ENCODE data around the gene HIVEP3.

DNA sequence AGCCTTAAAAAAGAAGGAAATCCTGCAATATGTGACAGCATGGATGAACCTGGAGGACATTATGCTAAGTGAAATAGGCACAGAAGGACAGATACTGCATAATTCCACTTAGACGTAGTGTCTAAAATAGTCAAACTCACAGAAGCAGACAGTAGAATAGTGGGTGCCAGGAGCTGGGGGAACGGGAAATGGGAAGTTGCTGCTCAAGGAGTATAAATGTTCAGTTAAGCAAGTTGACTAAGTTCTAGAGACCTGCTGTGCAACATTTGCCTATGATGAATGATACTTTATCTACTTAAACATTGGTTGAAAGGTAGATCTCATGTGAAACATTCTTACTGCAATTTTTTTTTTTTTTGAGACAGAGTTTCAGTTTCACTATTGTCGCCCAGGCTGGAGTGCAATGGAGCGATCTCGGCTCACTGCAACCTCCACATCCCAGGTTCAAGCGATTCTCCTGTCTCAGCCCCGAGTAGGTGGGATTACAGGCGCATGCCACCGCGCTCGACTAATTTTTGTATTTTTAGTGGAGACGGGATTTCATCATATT is 197.8 kb downstream of the HIVEP3 start:
- TF ChIP-seq, protein P1, sequence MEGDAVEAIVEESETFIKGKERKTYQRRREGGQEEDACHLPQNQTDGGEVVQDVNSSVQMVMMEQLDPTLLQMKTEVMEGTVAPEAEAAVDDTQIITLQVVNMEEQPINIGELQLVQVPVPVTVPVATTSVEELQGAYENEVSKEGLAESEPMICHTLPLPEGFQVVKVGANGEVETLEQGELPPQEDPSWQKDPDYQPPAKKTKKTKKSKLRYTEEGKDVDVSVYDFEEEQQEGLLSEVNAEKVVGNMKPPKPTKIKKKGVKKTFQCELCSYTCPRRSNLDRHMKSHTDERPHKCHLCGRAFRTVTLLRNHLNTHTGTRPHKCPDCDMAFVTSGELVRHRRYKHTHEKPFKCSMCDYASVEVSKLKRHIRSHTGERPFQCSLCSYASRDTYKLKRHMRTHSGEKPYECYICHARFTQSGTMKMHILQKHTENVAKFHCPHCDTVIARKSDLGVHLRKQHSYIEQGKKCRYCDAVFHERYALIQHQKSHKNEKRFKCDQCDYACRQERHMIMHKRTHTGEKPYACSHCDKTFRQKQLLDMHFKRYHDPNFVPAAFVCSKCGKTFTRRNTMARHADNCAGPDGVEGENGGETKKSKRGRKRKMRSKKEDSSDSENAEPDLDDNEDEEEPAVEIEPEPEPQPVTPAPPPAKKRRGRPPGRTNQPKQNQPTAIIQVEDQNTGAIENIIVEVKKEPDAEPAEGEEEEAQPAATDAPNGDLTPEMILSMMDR (IDR thresholded peaks at IDR 0.05; ENCODE audit: borderline replicate concordance, extremely low read depth, low read length, poor library complexity, severe bottlenecking) = no peak
- TF ChIP-seq EZH2 (IDR thresholded peaks at IDR 0.05; ENCODE audit: borderline replicate concordance, low read depth, low read length, severe bottlenecking) = no peak

Data from DND-41 (cell line).